Neural progenitor cell (in vitro differentiated cells): ENCODE measurements around the gene CKAP2.

Source experiments
- EZH2 ChIP-seq: fragments of 200-600 bp; sonication (generic); IDR thresholded peaks from 2 replicates; pipeline ENCODE4 v1.6.1; 2017; ENCODE audit warnings: antibody characterized with exemption, mild to moderate bottlenecking, moderate library complexity
- EZH2phosphoT487 ChIP-seq: fragments of 200-600 bp; sonication (generic); IDR thresholded peaks from 2 replicates; pipeline ENCODE4 v1.6.1; 2017; ENCODE audit warnings: antibody characterized with exemption
- TF ChIP-seq, protein P1 (sequence below): fragments of 200-600 bp; sonication (generic); IDR thresholded peaks from 2 replicates; pipeline ENCODE4 v1.5.1; 2017; ENCODE audit warnings: antibody characterized with exemption, mild to moderate bottlenecking

DNA sequence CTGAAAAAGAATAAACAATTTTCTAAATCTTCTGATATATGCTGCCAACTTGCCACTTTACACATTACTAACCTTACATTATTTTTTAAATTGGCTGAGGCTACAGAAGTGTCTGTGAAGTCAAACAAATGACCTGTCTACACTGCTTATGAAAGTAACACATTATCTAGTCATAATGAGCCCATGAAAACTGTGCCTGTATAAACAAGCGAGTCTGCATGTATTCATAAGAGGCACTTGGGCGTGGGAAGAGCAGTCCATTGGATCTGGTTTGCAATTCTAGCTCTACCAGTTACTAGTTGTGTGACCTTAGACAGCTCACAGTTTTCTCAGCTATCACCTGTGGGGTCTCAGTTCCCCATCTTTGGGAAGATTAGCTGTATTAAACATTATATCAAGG is 7.9 kb upstream of the CKAP2 start:
- TF ChIP-seq EZH2 (no peak), EZH2phosphoT487 (no peak)
- TF ChIP-seq, protein P1, sequence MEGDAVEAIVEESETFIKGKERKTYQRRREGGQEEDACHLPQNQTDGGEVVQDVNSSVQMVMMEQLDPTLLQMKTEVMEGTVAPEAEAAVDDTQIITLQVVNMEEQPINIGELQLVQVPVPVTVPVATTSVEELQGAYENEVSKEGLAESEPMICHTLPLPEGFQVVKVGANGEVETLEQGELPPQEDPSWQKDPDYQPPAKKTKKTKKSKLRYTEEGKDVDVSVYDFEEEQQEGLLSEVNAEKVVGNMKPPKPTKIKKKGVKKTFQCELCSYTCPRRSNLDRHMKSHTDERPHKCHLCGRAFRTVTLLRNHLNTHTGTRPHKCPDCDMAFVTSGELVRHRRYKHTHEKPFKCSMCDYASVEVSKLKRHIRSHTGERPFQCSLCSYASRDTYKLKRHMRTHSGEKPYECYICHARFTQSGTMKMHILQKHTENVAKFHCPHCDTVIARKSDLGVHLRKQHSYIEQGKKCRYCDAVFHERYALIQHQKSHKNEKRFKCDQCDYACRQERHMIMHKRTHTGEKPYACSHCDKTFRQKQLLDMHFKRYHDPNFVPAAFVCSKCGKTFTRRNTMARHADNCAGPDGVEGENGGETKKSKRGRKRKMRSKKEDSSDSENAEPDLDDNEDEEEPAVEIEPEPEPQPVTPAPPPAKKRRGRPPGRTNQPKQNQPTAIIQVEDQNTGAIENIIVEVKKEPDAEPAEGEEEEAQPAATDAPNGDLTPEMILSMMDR: no peak
